Body of pancreas (tissue), 4 donors: Measurements from ENCODE around the gene SVIL.

ENCODE experiments used
- POLR2A ChIP-seq, 3 donors: fragments of 450-650 bp; IDR thresholded peaks; one replicate each; pipeline ENCODE4 v1.6.1; 2016; ENCODE audit warnings: antibody characterized with exemption in 3 of 3, mild to moderate bottlenecking in 2 of 3
- TF ChIP-seq, protein P1 (sequence below), 7 experiments: fragments of 450-650 bp in 4 of 7; fragments of 200-600 bp in 3 of 7; sonication (generic) in 3 of 7; IDR thresholded peaks; one replicate each; pipeline ENCODE4 v1.5.1; 2016 to 2019; ENCODE audit warnings: antibody characterized with exemption in 7 of 7

DNA sequence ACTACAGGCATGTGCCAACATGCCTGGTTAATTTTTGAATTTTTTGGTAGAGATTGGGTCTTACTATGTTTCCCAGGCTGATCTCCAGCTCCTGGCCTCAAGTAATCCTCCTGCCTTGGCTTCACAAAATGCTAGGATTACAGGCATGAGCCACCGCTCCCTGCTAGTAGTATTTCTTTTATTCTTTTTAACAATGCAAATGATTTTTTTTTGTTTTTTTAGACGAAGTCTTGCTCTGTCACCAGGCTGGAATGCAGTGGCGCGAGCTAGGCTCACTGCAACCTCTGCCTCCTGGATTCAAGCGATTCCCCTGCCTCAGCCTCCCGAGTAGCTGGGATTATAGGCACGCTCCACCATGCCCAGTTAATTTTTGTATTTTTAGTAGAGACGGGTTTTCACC, 58.1 kb downstream of the SVIL start:
- TF ChIP-seq, protein P1, sequence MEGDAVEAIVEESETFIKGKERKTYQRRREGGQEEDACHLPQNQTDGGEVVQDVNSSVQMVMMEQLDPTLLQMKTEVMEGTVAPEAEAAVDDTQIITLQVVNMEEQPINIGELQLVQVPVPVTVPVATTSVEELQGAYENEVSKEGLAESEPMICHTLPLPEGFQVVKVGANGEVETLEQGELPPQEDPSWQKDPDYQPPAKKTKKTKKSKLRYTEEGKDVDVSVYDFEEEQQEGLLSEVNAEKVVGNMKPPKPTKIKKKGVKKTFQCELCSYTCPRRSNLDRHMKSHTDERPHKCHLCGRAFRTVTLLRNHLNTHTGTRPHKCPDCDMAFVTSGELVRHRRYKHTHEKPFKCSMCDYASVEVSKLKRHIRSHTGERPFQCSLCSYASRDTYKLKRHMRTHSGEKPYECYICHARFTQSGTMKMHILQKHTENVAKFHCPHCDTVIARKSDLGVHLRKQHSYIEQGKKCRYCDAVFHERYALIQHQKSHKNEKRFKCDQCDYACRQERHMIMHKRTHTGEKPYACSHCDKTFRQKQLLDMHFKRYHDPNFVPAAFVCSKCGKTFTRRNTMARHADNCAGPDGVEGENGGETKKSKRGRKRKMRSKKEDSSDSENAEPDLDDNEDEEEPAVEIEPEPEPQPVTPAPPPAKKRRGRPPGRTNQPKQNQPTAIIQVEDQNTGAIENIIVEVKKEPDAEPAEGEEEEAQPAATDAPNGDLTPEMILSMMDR (IDR thresholded peaks at IDR 0.05) = no peak
- no peak for TF ChIP-seq POLR2A (IDR thresholded peaks at IDR 0.05)
